GM19467 (cell line): Measurements from ENCODE around the gene IQSEC1.
A peak's percentile ranks its signal among the peaks of the same experiment; 100 is the strongest.

Source experiments
- ATAC-seq: cut with Tn5 transposase; IDR thresholded peaks from one replicate; pipeline ENCODE4 v1.9.1; 2021; ENCODE audit warnings: mild to moderate bottlenecking, moderate library complexity; ENCODE audit not compliant: unreplicated experiment

Gene IQSEC1

GRCh38 chr3:13073326-13074005 is at the start of gene IQSEC1:
IQSEC1 (minus strand) TSS chr3:13073429; CDS start chr3:13073014, 415 bp downstream.
- peak; percentile 45 for ATAC-seq

GRCh38 chr3:13122081-13123012 is 49.1 kb upstream of the IQSEC1 start:
- ATAC-seq, result no peak

- ATAC-seq, result no peak
These were observed 48.3 kb upstream of the IQSEC1 start for GRCh38 chr3:13121553-13122001.

- ATAC-seq, result no peak
These were observed 47.8 kb upstream of the IQSEC1 start for GRCh38 chr3:13120928-13121552.

- no peak for ATAC-seq
These were observed 47.2 kb upstream of the IQSEC1 start for GRCh38 chr3:13120289-13120927.

GRCh38 chr3:13119471-13120220 is 46.4 kb upstream of the IQSEC1 start:
- ATAC-seq, result no peak

GRCh38 chr3:13116426-13116825 is 43.2 kb upstream of the IQSEC1 start:
- ATAC-seq, result no peak

GRCh38 chr3:13115991-13116390 is 42.8 kb upstream of the IQSEC1 start:
- ATAC-seq, result no peak

- ATAC-seq, result no peak
These were observed 42.3 kb upstream of the IQSEC1 start for GRCh38 chr3:13115576-13115910.

- no peak for ATAC-seq
These were observed 41.8 kb upstream of the IQSEC1 start for GRCh38 chr3:13114811-13115575.

- ATAC-seq, result no peak
These were observed 40.4 kb upstream of the IQSEC1 start for GRCh38 chr3:13113346-13114330.

GRCh38 chr3:13112521-13113345 is 39.5 kb upstream of the IQSEC1 start:
- ATAC-seq, result no peak

- no peak for ATAC-seq
These were observed 38.8 kb upstream of the IQSEC1 start for GRCh38 chr3:13111873-13112520.

- peak; percentile 5 for ATAC-seq
These were observed 38.1 kb upstream of the IQSEC1 start for GRCh38 chr3:13111173-13111872.

- ATAC-seq, result peak; percentile 54
These were observed 37.5 kb upstream of the IQSEC1 start for GRCh38 chr3:13110678-13111116.

GRCh38 chr3:13109516-13109915 is 36.3 kb upstream of the IQSEC1 start:
- ATAC-seq, result no peak
